Measurements from ENCODE around the gene MIGA2.

- TF ChIP-seq CTCF (IDR thresholded peaks at IDR 0.05): no peak
- TF ChIP-seq POLR2AphosphoS5 (IDR thresholded peaks at IDR 0.05): no peak
- no peak for TF ChIP-seq EP300 (IDR thresholded peaks at IDR 0.05; ENCODE audit: low read depth)
- no peak for TF ChIP-seq POLR2A (IDR thresholded peaks at IDR 0.05)
These were observed 26.0 kb upstream of the MIGA2 start for GRCh38 chr9:129010267-129010975.

All from transverse colon (tissue), 4 donors.